GM18519 (cell line): ENCODE measurements around the gene TMEM117.

Experiments
- ATAC-seq: cut with Tn5 transposase; IDR thresholded peaks from one replicate; pipeline ENCODE4 v1.9.1; 2021; ENCODE audit warnings: mild to moderate bottlenecking, moderate library complexity; ENCODE audit not compliant: unreplicated experiment, low FRiP score

The TMEM117 gene

DNA sequence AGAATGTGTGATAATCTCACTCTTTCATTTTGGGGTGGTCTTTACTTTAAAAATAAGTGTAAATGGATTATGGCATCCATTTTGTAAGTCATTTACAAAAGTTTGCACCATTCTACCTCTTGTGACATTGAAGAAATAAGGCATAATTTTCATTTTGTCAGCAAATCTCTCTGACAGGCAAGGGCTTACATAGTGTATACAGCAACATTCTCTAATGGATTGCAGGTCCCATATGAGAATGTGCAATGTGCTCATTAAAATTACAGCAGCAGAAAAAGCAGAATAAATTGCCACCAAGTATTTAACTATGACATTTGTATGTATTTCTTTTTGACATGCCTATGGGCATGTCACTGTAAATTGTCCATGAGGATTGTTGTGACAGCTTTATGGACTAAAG is 223.6 kb downstream of the TMEM117 start:
- no peak for ATAC-seq

DNA sequence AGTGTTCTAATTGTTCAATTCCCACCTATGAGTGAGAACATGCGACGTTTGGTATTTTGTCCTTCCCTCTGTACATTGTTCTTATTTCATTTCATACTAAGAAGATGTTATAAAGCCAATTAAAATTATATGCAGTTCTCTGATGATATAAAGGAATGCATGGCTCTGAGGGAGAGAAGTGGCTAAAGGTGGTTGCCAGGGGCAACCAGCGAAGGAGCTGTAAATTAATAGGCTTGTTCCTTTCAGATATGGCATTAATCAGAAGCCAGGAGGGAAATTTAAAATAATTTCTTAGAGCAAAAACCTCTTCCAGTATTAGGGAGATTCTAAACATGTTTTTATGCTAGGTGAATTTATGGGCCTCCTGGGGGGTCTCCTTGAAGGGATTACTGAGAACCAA is 227.8 kb downstream of the TMEM117 start:
- ATAC-seq, result no peak

DNA sequence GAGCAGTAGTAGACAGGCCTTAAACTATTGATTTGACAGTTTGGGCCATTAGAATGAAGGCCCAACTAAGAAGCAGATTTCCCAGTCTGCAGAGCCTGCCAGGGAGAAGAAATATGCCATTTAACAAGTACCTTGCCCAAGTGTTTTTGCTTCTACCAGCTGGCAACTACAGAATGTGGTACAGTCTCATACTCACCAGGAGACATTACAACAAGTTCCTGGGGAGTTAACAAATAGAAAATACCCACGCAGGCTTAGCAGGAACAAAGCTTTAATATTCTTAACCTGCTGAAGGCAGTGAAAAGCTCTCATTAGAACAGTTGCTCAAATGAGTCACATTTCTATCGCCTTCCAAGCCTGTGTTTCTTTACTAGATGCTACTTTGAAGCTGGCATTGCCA is 241.0 kb downstream of the TMEM117 start:
- ATAC-seq, result no peak

DNA sequence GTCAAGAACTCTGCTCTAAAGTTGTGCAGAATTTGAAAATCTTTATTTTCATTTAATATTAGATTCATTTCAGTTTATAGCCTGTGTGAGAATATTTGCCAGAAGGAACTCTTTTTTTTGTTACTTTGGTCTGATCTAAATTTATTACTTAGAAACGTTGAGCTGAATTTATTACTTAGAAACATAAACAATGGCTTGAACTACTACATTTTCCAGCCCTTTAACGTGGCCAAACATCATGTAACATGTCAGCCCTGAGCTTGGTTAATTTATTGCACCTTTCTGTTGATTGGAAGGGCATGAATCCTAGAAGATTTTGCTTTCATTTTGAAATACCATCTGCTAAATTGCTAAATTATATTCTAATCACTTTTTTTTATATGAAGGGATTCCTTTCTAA is 241.4 kb downstream of the TMEM117 start:
- no peak for ATAC-seq

DNA sequence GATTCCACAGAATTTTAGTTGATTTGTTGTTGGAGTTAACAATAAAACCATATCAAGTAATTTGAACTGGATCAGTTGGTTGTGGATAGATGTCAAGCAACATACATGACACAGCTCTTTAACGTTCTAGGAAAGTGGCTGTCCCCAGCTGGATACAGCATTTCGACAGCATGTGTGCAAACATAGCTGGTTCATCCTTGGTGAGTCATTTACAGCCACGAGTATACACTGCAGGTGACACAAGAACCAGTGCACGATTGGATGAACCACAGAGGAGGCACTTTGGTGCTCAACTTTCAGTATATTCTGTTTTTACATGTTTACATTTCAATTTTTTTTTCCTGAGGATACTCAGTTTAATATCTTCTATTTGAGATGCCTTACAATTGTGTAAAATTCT is 242.4 kb downstream of the TMEM117 start:
- ATAC-seq, result no peak

DNA sequence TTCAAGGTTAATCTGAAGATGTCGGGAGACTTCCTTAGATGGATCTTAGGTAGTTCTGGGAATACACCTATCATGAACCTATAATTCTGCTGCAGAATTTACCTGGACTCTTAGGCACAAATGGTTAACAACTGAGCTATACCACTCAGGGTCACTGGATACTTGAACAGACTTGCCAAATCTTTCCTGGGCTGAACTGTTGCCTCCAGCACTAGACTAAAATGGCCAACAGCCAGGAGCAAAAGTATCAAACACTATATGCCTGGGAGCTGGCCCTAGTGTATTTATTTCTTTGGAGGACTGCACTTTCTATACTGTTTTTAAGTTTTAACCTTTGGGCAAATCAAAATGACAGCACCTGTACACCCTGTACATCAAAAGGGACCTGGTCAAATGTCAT is 252.8 kb downstream of the TMEM117 start:
- ATAC-seq, result no peak

DNA sequence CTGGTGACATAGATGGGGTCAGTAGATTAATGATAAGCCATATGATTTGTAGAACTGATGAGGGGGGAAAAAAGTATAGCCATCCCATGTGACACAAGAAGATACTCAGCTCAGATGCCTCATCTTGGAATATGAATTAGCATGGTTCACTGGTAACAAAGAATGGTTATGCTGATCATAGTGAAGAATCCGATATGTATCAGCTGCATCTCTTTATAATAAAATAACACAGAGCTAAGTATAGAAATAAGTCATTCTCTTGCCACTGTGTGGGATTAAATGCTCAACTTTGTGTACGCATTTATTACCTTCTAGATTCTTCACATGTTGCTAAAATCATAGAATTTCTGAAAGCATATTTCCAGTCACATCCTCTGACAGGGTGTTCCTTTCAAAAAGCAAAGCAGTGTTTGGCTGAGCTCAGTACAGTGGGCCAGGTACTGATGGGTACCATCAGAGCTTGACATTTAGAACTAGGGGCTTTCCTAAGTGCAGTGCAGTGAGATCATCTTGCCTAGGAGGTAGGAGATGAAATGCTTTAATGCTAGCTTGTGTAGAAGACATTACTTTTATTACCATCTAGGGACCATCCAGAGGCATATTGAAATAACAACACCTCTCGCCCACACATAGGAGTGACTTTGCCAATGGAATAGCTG is 256.2 kb downstream of the TMEM117 start:
- ATAC-seq, result no peak

DNA sequence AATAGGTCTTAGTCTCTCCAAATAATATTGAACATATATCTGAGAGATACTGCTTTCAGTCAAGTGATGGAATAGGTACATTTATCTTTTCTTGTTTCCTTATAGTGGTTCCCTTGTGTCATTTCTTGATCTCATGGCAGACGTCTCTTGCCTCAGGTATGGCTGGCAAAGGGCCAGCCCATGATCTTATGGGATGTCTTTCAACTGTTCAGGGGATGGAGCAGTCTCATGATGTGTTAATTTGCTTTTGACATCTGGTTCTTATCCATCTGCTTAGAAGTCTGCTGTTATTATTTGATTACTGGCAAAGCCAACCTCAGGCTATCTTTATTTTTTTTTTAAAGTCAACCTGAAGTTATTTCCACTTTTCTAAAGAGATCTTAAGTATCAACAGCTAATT is 262.9 kb downstream of the TMEM117 start:
- ATAC-seq, result no peak

DNA sequence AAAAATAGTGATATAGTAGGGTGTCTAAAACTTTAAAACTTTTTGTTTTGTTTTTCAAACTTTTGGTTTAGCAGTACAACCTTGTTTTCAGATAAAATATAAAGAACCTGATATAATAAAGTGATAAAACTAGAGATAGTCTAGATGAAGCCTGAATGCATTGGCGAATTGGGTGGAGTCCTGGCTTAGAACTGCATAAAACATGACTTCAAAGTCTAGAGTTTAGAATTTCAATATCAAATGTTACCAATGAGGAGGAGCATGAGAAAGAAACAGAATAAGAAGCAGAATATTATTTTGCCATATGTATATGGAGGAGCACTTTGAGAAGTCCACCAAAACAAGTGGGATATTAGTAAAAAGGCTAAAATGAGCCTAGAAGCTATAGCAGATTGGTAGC is 263.6 kb downstream of the TMEM117 start:
- no peak for ATAC-seq

DNA sequence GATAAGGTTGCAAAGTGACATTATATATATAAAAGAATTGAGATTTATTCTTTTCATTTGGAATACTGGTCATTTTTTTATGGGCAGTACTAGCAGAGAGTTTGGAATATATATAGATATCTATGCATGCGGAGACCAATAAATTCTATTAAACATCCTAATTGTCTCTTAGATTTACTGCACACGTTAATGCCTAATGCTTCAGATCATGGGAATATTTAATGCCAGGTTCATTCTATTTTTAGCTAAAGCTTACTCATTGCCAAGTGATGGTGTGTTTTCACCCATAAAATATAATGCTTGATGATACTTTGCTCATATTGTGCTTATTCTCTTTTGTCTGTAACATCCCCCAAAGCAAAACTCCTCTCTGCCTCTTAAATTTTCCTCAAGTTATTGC is 264.4 kb downstream of the TMEM117 start:
- ATAC-seq, result no peak

DNA sequence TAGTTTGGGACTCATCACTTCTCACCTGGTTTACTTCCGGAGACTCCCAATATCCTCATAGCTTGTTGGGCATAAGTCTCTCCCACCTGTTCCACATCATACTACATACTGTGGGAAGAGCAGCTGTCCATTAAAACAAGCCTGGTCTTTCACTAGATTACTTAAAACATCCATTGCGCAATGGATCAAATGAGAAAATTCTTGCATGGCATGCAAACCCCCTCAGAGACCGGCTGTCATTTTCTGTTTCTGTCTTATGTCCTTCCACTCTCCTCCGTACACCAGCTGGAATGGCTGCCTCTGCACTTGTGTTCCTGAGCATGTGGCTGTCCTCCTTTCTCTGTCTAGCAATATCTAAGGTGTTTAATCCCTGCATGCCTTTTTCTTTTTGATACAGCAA is 265.6 kb downstream of the TMEM117 start:
- no peak for ATAC-seq

DNA sequence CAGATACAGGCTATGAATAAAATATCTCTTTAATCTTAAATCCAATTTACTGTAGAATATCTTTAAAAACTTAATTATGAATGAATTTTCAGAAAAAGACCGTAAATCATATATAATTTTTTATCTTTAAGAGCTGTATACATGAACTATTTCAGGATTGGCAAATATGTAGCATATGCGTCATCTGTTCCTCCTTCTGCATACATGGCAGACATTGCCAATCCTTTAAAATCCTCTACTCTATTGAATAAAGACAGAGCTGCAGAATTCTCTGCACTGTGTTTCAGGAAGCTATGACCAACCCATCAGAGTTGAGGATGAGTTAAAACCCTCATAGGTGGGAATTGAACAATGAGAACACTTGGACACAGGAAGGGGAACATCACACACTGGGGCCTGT is 279.0 kb downstream of the TMEM117 start:
- ATAC-seq, result no peak

DNA sequence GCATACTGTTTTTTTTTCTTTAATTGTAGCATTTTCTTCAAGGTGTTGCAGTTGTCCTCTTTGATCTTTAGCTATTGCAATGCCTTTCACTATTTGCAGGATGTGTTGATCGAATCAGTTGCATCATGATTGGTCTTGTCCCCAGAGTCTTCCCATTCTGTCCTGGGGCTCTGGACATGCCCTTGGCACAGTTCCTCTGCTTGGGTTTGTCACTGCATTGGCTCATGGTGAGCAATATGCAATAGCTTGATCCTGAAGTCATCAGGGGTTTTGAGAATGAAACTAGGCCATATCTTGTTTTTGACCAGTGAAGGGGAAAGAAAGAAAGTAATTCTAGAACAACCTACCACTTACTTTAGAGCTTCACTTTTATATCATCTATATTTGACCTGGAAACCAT is 281.5 kb downstream of the TMEM117 start:
- ATAC-seq, result no peak

DNA sequence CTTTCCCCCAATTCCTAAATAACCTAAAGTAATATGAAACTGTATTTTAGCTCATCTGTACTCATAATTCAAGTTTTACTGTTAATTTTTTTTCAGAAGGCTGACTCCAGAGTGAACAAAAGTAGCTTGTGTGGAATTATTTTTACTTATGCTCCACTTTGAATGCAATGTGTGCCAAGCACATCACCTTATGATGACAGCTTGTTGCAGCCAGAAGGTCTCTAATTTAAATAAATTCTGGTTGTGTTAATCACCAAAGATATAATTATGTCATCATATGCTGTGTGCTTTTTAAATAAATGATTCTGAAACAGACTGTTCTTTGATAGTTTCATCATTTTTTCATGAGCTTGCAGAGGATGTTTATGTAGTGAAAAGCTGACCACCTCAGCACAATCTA is 283.1 kb downstream of the TMEM117 start:
- no peak for ATAC-seq

DNA sequence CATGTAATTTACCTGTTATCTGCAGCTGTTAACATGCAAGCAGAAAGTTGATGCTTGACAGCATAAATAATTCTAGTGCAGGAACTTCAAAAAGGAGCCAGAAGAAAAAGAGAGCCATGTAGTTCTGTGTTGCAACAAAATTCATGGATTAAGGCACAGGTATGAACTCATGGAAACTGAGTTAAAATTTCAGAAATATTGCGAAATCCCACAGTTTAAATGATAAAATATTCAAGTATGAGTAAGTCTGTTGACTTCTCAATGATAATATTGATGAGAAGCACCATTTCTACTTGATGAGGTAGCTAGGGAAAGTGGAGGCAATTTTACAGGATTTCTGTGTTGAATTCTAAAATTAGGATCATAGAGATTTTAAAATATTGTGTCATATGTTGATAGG is 290.9 kb downstream of the TMEM117 start:
- ATAC-seq, result no peak

DNA sequence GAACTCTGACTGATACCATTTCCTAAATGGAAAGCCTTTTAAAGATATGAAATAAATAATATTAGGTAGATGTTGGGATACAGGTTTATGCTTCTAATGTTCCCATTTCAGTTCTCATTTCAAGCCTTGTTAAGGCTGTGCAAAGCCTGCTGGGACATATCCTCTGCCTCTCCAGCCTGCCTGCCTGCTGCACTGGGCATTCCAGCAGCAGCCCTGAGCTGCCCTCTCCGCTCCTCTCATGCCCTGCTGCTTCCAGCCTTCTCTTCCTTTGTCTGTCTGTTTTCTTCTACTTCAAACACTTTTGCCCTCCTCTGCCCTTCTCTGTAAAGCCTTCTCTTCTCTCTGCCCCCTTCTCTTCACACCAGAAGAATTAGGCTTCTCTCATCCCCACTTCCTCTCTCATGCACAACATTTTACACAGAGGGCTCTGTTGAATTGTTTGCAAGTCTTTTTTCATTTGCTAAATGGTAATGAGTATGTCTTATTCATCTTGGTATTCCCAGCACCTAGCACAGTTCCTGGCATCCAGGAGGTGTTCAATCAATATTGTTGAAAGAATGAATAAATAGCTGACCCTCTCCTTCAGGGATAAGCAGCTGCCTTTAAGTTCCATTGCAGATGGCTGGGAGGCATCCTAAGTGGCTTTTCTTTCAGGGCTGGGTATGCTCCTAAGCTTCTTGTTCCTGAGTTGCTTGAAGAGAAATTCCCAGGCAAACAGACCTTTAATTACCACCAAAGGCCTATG is 292.3 kb downstream of the TMEM117 start:
- ATAC-seq, result no peak

DNA sequence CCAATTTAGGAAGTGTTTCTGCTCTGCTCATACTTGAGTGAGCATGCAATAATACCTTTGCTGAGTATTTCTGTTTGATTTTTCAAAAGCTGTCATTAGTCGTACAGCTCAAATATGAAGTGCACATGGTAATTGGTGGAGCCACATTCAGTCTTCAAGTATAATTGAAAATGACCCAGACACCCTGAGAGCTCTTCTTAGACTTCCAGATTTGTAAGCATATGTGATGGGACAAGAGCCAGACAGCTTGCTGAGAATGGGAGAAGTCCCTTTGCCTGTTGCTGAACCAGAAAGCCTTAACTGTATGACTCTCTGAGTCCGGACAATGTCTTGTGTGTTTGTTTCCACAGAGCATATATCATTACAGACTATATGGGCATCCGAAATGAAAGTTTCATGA is 307.3 kb downstream of the TMEM117 start:
- no peak for ATAC-seq

DNA sequence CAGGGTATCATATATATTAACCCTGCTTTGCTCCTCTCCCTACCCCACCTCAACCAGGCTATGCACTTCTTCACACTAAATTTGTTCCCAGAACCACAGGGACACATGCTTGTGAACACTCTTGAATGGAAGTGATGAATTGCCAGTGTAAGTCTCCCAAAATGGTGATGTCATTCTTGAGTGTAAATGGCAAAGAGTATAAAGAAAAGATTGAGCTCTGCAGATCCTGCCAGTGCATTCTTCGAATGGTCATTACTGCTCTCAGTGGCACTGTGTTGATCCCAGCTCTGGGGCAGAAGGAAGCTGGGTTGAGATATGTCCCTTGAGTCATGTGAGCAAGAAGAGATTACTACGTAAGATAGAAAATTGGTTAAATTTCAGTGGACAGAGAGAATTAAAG is 313.1 kb downstream of the TMEM117 start:
- no peak for ATAC-seq

DNA sequence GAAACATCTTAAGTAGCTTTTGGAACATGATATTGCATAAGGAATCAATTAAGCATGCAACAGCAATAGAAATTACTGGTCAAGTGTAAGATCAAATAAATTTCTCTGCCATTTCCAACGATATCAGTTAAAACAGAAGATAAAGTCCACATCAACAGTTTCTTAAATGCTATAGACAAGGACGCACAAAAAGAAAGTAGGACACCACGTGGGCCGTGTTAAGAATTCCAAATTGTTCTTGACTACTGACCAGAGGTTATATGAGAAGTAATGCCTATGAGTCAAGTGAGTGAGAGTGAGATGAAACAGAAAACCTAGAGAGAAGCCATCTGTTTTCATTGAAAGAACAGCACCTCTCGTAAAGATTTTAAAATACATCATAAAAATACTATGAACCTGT is 318.2 kb downstream of the TMEM117 start:
- no peak for ATAC-seq

DNA sequence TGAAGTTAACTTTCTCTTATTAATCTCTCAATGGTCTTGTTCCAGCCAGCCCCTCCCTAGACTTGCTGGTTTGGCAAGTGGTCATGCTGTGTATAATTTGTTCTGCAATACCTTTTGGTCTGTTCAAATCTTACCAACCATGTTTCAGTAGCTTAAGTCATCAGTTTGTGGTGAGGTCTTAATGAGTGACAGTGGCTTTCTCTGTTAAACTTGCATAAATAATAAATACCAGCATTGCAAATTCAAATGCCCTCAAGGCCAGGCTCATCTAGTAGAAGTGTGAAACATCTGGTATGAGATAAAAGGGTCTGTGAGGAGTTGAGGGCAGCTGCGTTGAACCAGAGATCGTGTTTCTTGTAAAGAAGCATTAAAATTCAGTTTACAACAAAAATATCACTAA is 319.5 kb downstream of the TMEM117 start:
- no peak for ATAC-seq

DNA sequence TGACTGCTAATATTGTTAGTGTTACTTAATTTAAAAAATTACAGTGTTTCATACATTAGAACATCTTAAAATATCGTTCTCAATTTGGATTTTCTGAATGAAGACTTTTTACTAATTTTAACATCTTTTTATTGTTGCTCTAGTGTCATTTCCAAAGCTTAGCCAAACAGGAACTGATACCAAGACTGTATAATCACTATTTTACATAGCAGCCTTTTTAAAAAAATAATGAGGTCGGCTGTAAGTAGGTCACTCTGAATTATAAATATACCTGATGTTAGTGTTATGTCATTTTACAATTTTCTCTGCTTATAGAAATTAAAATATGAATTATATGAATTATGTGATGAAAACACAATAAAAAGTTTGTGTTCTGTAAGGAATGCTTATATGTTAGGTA is 321.5 kb downstream of the TMEM117 start:
- peak; percentile 96 for ATAC-seq

DNA sequence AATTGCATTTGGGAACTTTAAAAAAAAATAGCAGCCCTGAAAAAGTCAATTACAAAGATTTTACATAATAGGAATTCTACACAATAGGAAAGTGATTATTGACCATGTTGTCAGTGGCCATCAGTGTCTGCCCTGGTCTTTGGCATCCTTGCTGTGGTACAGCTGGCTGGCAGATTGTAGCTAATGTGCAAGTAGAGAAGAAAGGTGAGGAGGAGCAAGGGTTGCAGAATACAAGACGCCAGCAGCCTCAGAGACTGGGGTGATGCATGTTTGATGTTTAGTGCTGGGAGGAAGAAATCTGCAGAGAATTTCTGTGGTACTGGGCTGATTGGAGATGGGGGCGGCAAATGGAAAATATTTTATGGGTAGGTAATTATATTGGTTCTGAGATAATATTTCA is 322.9 kb downstream of the TMEM117 start:
- ATAC-seq, result no peak
